Measurements from ENCODE around the gene PSMB5. TPM values are rescaled to one million over a fixed set of nuclear protein-coding genes. Genes with fewer than 3 reads are reported as not detected.

The PSMB5 gene
- total and polyA plus RNA-seq, 2 of the 13 experiments (the other 11 are each of a cell fraction or from before 2014, with no cell fraction given), result 705 to 871 TPM

- TF ChIP-seq ZBTB40 (IDR thresholded peaks at IDR 0.05), result no peak
- peak; percentile 96 for TF ChIP-seq ZBTB40 (CRISPR knock-in tag; IDR thresholded peaks at IDR 0.05)
- peak; percentile 83; the same call in 1 of the 2 replicates for TF ChIP-seq ZNF83 (CRISPR knock-in tag; IDR thresholded peaks at IDR 0.05; ENCODE audit: borderline replicate concordance)
- peak; percentile 91 for TF ChIP-seq MAFG (CRISPR knock-in tag; IDR thresholded peaks at IDR 0.05)
- TF ChIP-seq ISX (CRISPR knock-in tag; conservative IDR thresholded peaks at IDR 0.05), result peak; percentile 88
- TF ChIP-seq ZNF780A (CRISPR knock-in tag; IDR thresholded peaks at IDR 0.05), result peak; percentile 99
- peak; percentile 76 for TF ChIP-seq CTCF (CRISPR knock-in tag; IDR thresholded peaks at IDR 0.05)
- TF ChIP-seq, protein P1, sequence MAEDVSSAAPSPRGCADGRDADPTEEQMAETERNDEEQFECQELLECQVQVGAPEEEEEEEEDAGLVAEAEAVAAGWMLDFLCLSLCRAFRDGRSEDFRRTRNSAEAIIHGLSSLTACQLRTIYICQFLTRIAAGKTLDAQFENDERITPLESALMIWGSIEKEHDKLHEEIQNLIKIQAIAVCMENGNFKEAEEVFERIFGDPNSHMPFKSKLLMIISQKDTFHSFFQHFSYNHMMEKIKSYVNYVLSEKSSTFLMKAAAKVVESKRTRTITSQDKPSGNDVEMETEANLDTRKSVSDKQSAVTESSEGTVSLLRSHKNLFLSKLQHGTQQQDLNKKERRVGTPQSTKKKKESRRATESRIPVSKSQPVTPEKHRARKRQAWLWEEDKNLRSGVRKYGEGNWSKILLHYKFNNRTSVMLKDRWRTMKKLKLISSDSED (CRISPR knock-in tag; IDR thresholded peaks at IDR 0.05), result no peak
- TF ChIP-seq STAT5B (CRISPR knock-in tag; IDR thresholded peaks at IDR 0.05), result peak; percentile 88
- TF ChIP-seq ZNF264 (CRISPR knock-in tag; IDR thresholded peaks at IDR 0.05), result peak; percentile 90
- peak; percentile 99 for TF ChIP-seq NFYC (CRISPR knock-in tag; IDR thresholded peaks at IDR 0.05)
- no peak for TF ChIP-seq NONO (IDR thresholded peaks at IDR 0.05)
- TF ChIP-seq NONO (CRISPR knock-in tag; conservative IDR thresholded peaks at IDR 0.05), result peak; percentile 99
- no peak for TF ChIP-seq CHD4 (IDR thresholded peaks at IDR 0.05; ENCODE audit: borderline replicate concordance, low read length)
- peak; percentile 89 for TF ChIP-seq PAX8 (CRISPR knock-in tag; IDR thresholded peaks at IDR 0.05; ENCODE audit: borderline replicate concordance)
- peak; percentile 98 for TF ChIP-seq PHF21A (CRISPR knock-in tag; IDR thresholded peaks at IDR 0.05)
- peak; percentile 97; the same call in 1 of the 2 replicates for TF ChIP-seq ZNF670 (CRISPR knock-in tag; IDR thresholded peaks at IDR 0.05; ENCODE audit: borderline replicate concordance)
- TF ChIP-seq ERF (CRISPR knock-in tag; IDR thresholded peaks at IDR 0.05), result peak; percentile 99
These were observed 27.9 kb downstream of the PSMB5 start (continued) for GRCh38 chr14:23006544-23007419.
